Neural cell (in vitro differentiated cells): ENCODE results near the gene HLA-F. TPM values are rescaled to one million over a fixed set of nuclear protein-coding genes. Genes with fewer than 3 reads are reported as not detected.

ENCODE experiments used
- H2AFZ ChIP-seq: fragments of 200-600, 300-800 bp; sonication (generic), shearing (Covaris generic); 2 replicates; pipeline ENCODE4 v1.6.0; 2014; ENCODE audit warnings: low read depth, mild to moderate bottlenecking, antibody characterized with exemption, low read length, moderate library complexity
- H3F3A ChIP-seq: fragments of 200-600 bp; shearing (Covaris generic); 2 replicates; pipeline ENCODE4 v1.6.1; 2016; ENCODE audit warnings: mild to moderate bottlenecking, moderate library complexity, mixed read lengths, antibody characterized with exemption, low read length; ENCODE audit not compliant: insufficient read depth, poor library complexity, severe bottlenecking
- H3K27ac ChIP-seq: fragments of 200-600, 300-800 bp; sonication (generic), shearing (Covaris generic); 2 replicates; pipeline ENCODE4 v1.5.1; 2014; ENCODE audit warnings: mild to moderate bottlenecking, low read length, moderate library complexity
- H3K27me3 ChIP-seq: fragments of 300-800, 200-600 bp; sonication (generic), shearing (Covaris generic); 2 replicates; pipeline ENCODE4 v1.6.0; 2014; ENCODE audit warnings: mild to moderate bottlenecking, low read depth, low read length, moderate library complexity; ENCODE audit not compliant: insufficient read depth
- H3K36me3 ChIP-seq: fragments of 300-800, 200-600 bp; sonication (generic), shearing (Covaris generic); 2 replicates; pipeline ENCODE4 v1.5.1; 2014; ENCODE audit warnings: mild to moderate bottlenecking, antibody characterized with exemption, low read length, moderate library complexity; ENCODE audit not compliant: insufficient read depth
- H3K4me2 ChIP-seq: fragments of 300-800, 200-600 bp; sonication (generic), shearing (Covaris generic); 2 replicates; pipeline ENCODE4 v1.6.0; 2014; ENCODE audit warnings: mild to moderate bottlenecking, low read length
- H3K4me3 ChIP-seq: fragments of 300-800, 200-600 bp; sonication (generic), shearing (Covaris generic); 2 replicates; pipeline ENCODE4 v1.5.1; 2014; ENCODE audit warnings: mild to moderate bottlenecking, low read length, moderate library complexity
- H3K79me2 ChIP-seq: fragments of 200-600 bp; shearing (Covaris generic); replicated peaks from 2 replicates; pipeline ENCODE4 v1.6.0; 2014; ENCODE audit warnings: mild to moderate bottlenecking, low read length, moderate library complexity; ENCODE audit not compliant: insufficient read depth
- H3K9ac ChIP-seq: fragments of 300-800, 200-600 bp; sonication (generic), shearing (Covaris generic); 2 replicates; pipeline ENCODE4 v1.6.1; 2016; ENCODE audit warnings: mild to moderate bottlenecking, low read length, mixed read lengths
- H3K9me2 ChIP-seq: fragments of 200-600 bp; shearing (Covaris generic); 2 replicates; pipeline ENCODE4 v1.6.1; 2016; ENCODE audit warnings: mild to moderate bottlenecking, low read length, mixed read lengths; ENCODE audit not compliant: insufficient read depth
- H3K9me3 ChIP-seq: fragments of 200-600, 300-800 bp; sonication (generic), shearing (Covaris generic); 2 replicates; pipeline ENCODE4 v1.6.1; 2016; ENCODE audit warnings: mild to moderate bottlenecking, mixed run types, low read length, moderate library complexity, mixed read lengths
- H4K20me1 ChIP-seq: fragments of 200-600 bp; shearing (Covaris generic); 2 replicates; pipeline ENCODE4 v1.6.1; 2016; ENCODE audit warnings: mild to moderate bottlenecking, mixed run types; ENCODE audit not compliant: insufficient read depth
- CTCF ChIP-seq: fragments of 450-650 bp; IDR thresholded peaks from 2 replicates; pipeline ENCODE4 v1.5.1; 2014; ENCODE audit warnings: antibody characterized with exemption, mild to moderate bottlenecking, moderate library complexity; ENCODE audit not compliant: poor library complexity, severe bottlenecking
- EP300 ChIP-seq: fragments of 450-650 bp; conservative IDR thresholded peaks from 2 replicates; pipeline ENCODE4 v1.6.1; 2014; ENCODE audit warnings: antibody characterized with exemption, mild to moderate bottlenecking, moderate library complexity; ENCODE audit not compliant: poor library complexity, severe bottlenecking
- EZH2 ChIP-seq: fragments of 200-600, 300-800 bp; shearing (Covaris generic), sonication (generic); IDR thresholded peaks from 2 replicates; pipeline ENCODE4 v1.6.1; 2014; ENCODE audit warnings: antibody characterized with exemption, low read length, borderline replicate concordance, mild to moderate bottlenecking; ENCODE audit not compliant: insufficient read depth, poor library complexity, severe bottlenecking
- MXI1 ChIP-seq: fragments of 450-650 bp; conservative IDR thresholded peaks from 2 replicates; pipeline ENCODE4 v1.6.1; 2014; ENCODE audit warnings: antibody characterized with exemption, mild to moderate bottlenecking; ENCODE audit not compliant: poor library complexity, severe bottlenecking
- POLR2AphosphoS5 ChIP-seq: IDR thresholded peaks from 2 replicates; pipeline ENCODE4 v1.6.1; 2012
- RAD21 ChIP-seq: fragments of 450-650 bp; conservative IDR thresholded peaks from 2 replicates; pipeline ENCODE4 v1.6.1; 2014; ENCODE audit warnings: antibody characterized with exemption, mild to moderate bottlenecking, moderate library complexity
- REST ChIP-seq: IDR thresholded peaks from 2 replicates; pipeline ENCODE4 v1.6.1; 2012; ENCODE audit warnings: borderline replicate concordance
- SMC3 ChIP-seq: fragments of 450-650 bp; conservative IDR thresholded peaks from 2 replicates; pipeline ENCODE4 v1.6.1; 2014; ENCODE audit warnings: antibody characterized with exemption, mild to moderate bottlenecking, moderate library complexity; ENCODE audit not compliant: poor library complexity
- TAF1 ChIP-seq: IDR thresholded peaks from 2 replicates; pipeline ENCODE4 v1.6.1; 2012; ENCODE audit warnings: low read depth
- polyA plus RNA-seq: library from polyadenylated mRNA; depleted of rRNA; stranded (reverse); fragments of >200 nt; gene quantifications from 2 replicates; pipeline ENCODE4 v1.2.3, GENCODE V29; 2014

HLA-F gene
- polyA plus RNA-seq, 1 donor from 2014 or later: not detected

- no peaks in the 10 kb centered on the region for H3K9me3 ChIP-seq
- no peak overlapping the region for H2AFZ ChIP-seq
- H3K4me2 ChIP-seq: no peak overlapping the region
- no peak overlapping the region for H3K27ac ChIP-seq
- H3F3A ChIP-seq: no peaks in the 10 kb centered on the region
- H3K4me3 ChIP-seq: no peak overlapping the region
- no peaks in the 10 kb centered on the region for H3K9me2 ChIP-seq
- no peaks in the 10 kb centered on the region for H3K36me3 ChIP-seq
- no peaks in the 10 kb centered on the region for H4K20me1 ChIP-seq
- no peak for TF ChIP-seq MXI1
- TF ChIP-seq TAF1: no peak
- TF ChIP-seq POLR2AphosphoS5: no peak
- no peak for TF ChIP-seq EZH2
- TF ChIP-seq CTCF: no peak
- no peak for TF ChIP-seq EP300
- no peak for TF ChIP-seq SMC3
- no peak for TF ChIP-seq RAD21
- no peak for TF ChIP-seq REST
- no peaks in the 10 kb centered on the region for H3K79me2 ChIP-seq
- H3K27me3 ChIP-seq: no peaks in the 10 kb centered on the region
- no peak overlapping the region for H3K9ac ChIP-seq
Observed at GRCh38 chr6:29694637-29695036, 28.6 kb upstream of the HLA-F start.

GRCh38 chr6:29696147-29697125, 26.8 kb upstream of the HLA-F start:
- Histone ChIP-seq H3K9me3 (no peaks in the 10 kb centered on the region), H3K27ac (no peak overlapping the region), H2AFZ (no peak overlapping the region), H4K20me1 (no peaks in the 10 kb centered on the region), H3K4me2 (no peak overlapping the region), H3K9me2 (no peaks in the 10 kb centered on the region), H3K79me2 (no peaks in the 10 kb centered on the region), H3K36me3 (no peaks in the 10 kb centered on the region), H3K9ac (no peak overlapping the region), H3F3A (no peaks in the 10 kb centered on the region), H3K4me3 (no peak overlapping the region), H3K27me3 (no peaks in the 10 kb centered on the region)
- TF ChIP-seq CTCF (peak; percentile 58), MXI1 (no peak), POLR2AphosphoS5 (no peak), EP300 (no peak), SMC3 (peak; percentile 55), EZH2 (no peak), TAF1 (no peak), REST (no peak), RAD21 (peak; percentile 31)
